GM12878 (cell line): ENCODE results near the gene TOX4. TPM values are rescaled to one million over a fixed set of nuclear protein-coding genes. Genes with fewer than 3 reads are reported as not detected.

Source experiments
- ATF7 ChIP-seq: fragments of 450-650 bp; IDR thresholded peaks from 2 replicates; pipeline ENCODE4 v1.6.1; 2016; ENCODE audit warnings: low read depth, mild to moderate bottlenecking
- HDAC2 ChIP-seq: fragments of 200-600 bp; sonication (generic); IDR thresholded peaks from 2 replicates; pipeline ENCODE4 v1.6.1; 2017
- HDAC6 ChIP-seq: fragments of 200-600 bp; sonication (generic); IDR thresholded peaks from one replicate; pipeline ENCODE4 v1.8.0; 2017; ENCODE audit warnings: antibody characterized with exemption; ENCODE audit not compliant: unreplicated experiment
- HDGF ChIP-seq: fragments of 450-650 bp; IDR thresholded peaks from 2 replicates; pipeline ENCODE4 v1.6.1; 2016; ENCODE audit warnings: antibody characterized with exemption
- KAT2A ChIP-seq: conservative IDR thresholded peaks from 2 replicates; pipeline ENCODE4 v1.6.1; 2011; ENCODE audit warnings: low read depth, low read length; ENCODE audit not compliant: control insufficient read depth
- MEF2A ChIP-seq: IDR thresholded peaks from 2 replicates; pipeline ENCODE4 v1.6.1; 2011; ENCODE audit warnings: low read depth, mild to moderate bottlenecking, low read length, moderate library complexity; ENCODE audit not compliant: insufficient read depth
- NBN ChIP-seq: fragments of 450-650 bp; IDR thresholded peaks from 2 replicates; pipeline ENCODE4 v1.6.1; 2016
- NFIC ChIP-seq: IDR thresholded peaks from 2 replicates; pipeline ENCODE4 v1.6.1; 2012; ENCODE audit warnings: low read depth, mild to moderate bottlenecking, inconsistent platforms, low read length, moderate library complexity
- SPI1 ChIP-seq: IDR thresholded peaks from 2 replicates; pipeline ENCODE4 v1.6.1; 2011; ENCODE audit warnings: low read depth, mild to moderate bottlenecking, low read length, moderate library complexity, borderline replicate concordance; ENCODE audit not compliant: insufficient read depth
- SREBF2 ChIP-seq: IDR thresholded peaks from 2 replicates; pipeline ENCODE4 v1.6.1; 2012; ENCODE audit warnings: mild to moderate bottlenecking, low read length
- TCF12 ChIP-seq: IDR thresholded peaks from 2 replicates; pipeline ENCODE4 v1.6.1; 2011; ENCODE audit warnings: low read depth, mild to moderate bottlenecking, low read length
- ZBED1 ChIP-seq: IDR thresholded peaks from 2 replicates; pipeline ENCODE4 v1.6.1; 2016; ENCODE audit warnings: borderline replicate concordance
- ZNF207 ChIP-seq: fragments of 450-650 bp; IDR thresholded peaks from 2 replicates; pipeline ENCODE4 v1.6.1; 2014; ENCODE audit warnings: antibody characterized with exemption, mild to moderate bottlenecking, borderline replicate concordance
- ZSCAN29 ChIP-seq: fragments of 450-650 bp; IDR thresholded peaks from 2 replicates; pipeline ENCODE4 v1.6.1; 2017; ENCODE audit warnings: mild to moderate bottlenecking, moderate library complexity
- polyA plus RNA-seq, 11 experiments: library from polyadenylated mRNA; depleted of rRNA in 4 of 11; unstranded in 6 of 11; stranded (reverse) in 5 of 11; fragments of >200 nt; fragmentation: Nextera tagmentation in 4 of 11; fragmentation: Illumina TruSeq in 1 of 11; extraction: Ambion mirVana in 4 of 11; extraction: Trizol in 1 of 11; gene quantifications; 1 replicate in 1 of 11; 2 replicates in 10 of 11; pipeline versions ENCODE4 v1.2.1 to v1.2.3, GENCODE V29; 2011 to 2016; ENCODE audit warnings: inconsistent platforms in 2 of 11, missing spikeins in 2 of 11, low read depth in 1 of 11
- total RNA-seq, 4 experiments: library from RNA; depleted of rRNA in 3 of 4; stranded (reverse); fragments of >200 nt in 3 of 4; fragmentation: Illumina TruSeq in 1 of 4; extraction: Trizol in 1 of 4; gene quantifications; 2 replicates each; pipeline versions ENCODE4 v1.2.1 to v1.2.3, GENCODE V29; 2013 to 2021
- TF ChIP-seq, protein P1 (sequence below): fragments of 150-350 bp; IDR thresholded peaks from 2 replicates; pipeline ENCODE4 v1.6.1; 2016; ENCODE audit warnings: low read depth, low read length
- TF ChIP-seq, protein P2 (sequence below), 3 experiments: IDR thresholded peaks in 2 of 3; conservative IDR thresholded peaks in 1 of 3; 2 replicates each; pipeline ENCODE4 v1.5.1; 2011; ENCODE audit warnings: low read depth in 3 of 3, low read length in 3 of 3, mild to moderate bottlenecking in 3 of 3, control low read depth in 2 of 3, moderate library complexity in 2 of 3, inconsistent platforms in 1 of 3, mixed read lengths in 1 of 3; ENCODE audit not compliant: control insufficient read depth in 2 of 3, insufficient read depth in 1 of 3; ENCODE audit errors: extremely low read depth in 1 of 3
- TF ChIP-seq, protein P3 (sequence below): fragments of 450-650 bp; IDR thresholded peaks from 2 replicates; pipeline ENCODE4 v1.6.1; 2017; ENCODE audit warnings: antibody characterized with exemption, mild to moderate bottlenecking, moderate library complexity
- TF ChIP-seq, protein P4 (sequence below): fragments of 450-650 bp; IDR thresholded peaks from 2 replicates; pipeline ENCODE4 v1.6.1; 2017; ENCODE audit warnings: mild to moderate bottlenecking, low read depth, inconsistent platforms; ENCODE audit not compliant: poor library complexity, severe bottlenecking
- TF ChIP-seq, protein P5 (sequence below): IDR thresholded peaks from 2 replicates; pipeline ENCODE4 v1.6.1; 2012; ENCODE audit warnings: low read depth, low read length, improper control_type of control experiment

Gene TOX4
- total and polyA plus RNA-seq, 10 of the 15 experiments (the other 5 are each of a cell fraction or from before 2014, with no cell fraction given) = 18.4 to 113 (median 55.2) TPM

DNA sequence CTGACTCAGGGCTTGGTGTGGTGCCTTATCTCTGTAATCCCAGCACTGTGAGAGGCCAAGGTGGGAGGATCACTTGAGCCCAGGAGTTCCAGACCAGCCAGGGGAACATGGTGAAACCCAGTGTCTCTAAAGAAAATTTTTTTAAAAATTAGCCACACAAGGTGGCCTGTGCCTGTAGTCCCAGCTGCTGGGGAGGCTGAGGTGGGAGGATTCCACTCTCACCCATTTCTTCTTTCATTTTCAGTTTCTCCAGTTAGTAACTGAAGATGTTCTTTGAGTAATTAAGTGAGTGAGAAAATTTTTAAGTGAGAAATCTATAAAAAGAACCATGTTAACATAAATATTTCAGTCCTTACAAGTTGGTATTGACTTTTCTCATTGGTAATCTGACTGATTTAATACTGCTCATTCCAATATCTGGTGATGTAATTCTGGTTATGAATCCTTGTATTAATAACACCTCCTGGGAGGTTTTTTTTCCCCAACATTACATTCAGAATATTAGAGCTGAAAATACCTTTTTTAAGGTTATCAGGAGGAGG, 28.1 kb downstream of the TOX4 start (continued):
- TF ChIP-seq, protein P1, sequence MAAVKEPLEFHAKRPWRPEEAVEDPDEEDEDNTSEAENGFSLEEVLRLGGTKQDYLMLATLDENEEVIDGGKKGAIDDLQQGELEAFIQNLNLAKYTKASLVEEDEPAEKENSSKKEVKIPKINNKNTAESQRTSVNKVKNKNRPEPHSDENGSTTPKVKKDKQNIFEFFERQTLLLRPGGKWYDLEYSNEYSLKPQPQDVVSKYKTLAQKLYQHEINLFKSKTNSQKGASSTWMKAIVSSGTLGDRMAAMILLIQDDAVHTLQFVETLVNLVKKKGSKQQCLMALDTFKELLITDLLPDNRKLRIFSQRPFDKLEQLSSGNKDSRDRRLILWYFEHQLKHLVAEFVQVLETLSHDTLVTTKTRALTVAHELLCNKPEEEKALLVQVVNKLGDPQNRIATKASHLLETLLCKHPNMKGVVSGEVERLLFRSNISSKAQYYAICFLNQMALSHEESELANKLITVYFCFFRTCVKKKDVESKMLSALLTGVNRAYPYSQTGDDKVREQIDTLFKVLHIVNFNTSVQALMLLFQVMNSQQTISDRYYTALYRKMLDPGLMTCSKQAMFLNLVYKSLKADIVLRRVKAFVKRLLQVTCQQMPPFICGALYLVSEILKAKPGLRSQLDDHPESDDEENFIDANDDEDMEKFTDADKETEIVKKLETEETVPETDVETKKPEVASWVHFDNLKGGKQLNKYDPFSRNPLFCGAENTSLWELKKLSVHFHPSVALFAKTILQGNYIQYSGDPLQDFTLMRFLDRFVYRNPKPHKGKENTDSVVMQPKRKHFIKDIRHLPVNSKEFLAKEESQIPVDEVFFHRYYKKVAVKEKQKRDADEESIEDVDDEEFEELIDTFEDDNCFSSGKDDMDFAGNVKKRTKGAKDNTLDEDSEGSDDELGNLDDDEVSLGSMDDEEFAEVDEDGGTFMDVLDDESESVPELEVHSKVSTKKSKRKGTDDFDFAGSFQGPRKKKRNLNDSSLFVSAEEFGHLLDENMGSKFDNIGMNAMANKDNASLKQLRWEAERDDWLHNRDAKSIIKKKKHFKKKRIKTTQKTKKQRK = no peak
- TF ChIP-seq ATF7 = peak; percentile 69
- TF ChIP-seq ZNF207 = no peak
- TF ChIP-seq NBN = no peak
- TF ChIP-seq, protein P2, sequence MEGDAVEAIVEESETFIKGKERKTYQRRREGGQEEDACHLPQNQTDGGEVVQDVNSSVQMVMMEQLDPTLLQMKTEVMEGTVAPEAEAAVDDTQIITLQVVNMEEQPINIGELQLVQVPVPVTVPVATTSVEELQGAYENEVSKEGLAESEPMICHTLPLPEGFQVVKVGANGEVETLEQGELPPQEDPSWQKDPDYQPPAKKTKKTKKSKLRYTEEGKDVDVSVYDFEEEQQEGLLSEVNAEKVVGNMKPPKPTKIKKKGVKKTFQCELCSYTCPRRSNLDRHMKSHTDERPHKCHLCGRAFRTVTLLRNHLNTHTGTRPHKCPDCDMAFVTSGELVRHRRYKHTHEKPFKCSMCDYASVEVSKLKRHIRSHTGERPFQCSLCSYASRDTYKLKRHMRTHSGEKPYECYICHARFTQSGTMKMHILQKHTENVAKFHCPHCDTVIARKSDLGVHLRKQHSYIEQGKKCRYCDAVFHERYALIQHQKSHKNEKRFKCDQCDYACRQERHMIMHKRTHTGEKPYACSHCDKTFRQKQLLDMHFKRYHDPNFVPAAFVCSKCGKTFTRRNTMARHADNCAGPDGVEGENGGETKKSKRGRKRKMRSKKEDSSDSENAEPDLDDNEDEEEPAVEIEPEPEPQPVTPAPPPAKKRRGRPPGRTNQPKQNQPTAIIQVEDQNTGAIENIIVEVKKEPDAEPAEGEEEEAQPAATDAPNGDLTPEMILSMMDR (IDR thresholded peaks at IDR 0.05 in 2 of 3, conservative IDR thresholded peaks at IDR 0.05 in 1 of 3; ENCODE audit: control insufficient read depth in 2 of 3, extremely low read depth in 1 of 3, insufficient read depth in 1 of 3, low read depth in 3 of 3, low read length in 3 of 3) = no peak
- no peak for TF ChIP-seq NFIC
- TF ChIP-seq, protein P3, sequence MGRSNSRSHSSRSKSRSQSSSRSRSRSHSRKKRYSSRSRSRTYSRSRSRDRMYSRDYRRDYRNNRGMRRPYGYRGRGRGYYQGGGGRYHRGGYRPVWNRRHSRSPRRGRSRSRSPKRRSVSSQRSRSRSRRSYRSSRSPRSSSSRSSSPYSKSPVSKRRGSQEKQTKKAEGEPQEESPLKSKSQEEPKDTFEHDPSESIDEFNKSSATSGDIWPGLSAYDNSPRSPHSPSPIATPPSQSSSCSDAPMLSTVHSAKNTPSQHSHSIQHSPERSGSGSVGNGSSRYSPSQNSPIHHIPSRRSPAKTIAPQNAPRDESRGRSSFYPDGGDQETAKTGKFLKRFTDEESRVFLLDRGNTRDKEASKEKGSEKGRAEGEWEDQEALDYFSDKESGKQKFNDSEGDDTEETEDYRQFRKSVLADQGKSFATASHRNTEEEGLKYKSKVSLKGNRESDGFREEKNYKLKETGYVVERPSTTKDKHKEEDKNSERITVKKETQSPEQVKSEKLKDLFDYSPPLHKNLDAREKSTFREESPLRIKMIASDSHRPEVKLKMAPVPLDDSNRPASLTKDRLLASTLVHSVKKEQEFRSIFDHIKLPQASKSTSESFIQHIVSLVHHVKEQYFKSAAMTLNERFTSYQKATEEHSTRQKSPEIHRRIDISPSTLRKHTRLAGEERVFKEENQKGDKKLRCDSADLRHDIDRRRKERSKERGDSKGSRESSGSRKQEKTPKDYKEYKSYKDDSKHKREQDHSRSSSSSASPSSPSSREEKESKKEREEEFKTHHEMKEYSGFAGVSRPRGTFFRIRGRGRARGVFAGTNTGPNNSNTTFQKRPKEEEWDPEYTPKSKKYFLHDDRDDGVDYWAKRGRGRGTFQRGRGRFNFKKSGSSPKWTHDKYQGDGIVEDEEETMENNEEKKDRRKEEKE = no peak
- TF ChIP-seq MEF2A = no peak
- no peak for TF ChIP-seq KAT2A
- TF ChIP-seq TCF12 = 0 out of 2 replicates have a peak, but pooled peaks have one; percentile 47
- no peak for TF ChIP-seq SREBF2
- no peak for TF ChIP-seq ZBED1
- no peak for TF ChIP-seq SPI1
- TF ChIP-seq, protein P4, sequence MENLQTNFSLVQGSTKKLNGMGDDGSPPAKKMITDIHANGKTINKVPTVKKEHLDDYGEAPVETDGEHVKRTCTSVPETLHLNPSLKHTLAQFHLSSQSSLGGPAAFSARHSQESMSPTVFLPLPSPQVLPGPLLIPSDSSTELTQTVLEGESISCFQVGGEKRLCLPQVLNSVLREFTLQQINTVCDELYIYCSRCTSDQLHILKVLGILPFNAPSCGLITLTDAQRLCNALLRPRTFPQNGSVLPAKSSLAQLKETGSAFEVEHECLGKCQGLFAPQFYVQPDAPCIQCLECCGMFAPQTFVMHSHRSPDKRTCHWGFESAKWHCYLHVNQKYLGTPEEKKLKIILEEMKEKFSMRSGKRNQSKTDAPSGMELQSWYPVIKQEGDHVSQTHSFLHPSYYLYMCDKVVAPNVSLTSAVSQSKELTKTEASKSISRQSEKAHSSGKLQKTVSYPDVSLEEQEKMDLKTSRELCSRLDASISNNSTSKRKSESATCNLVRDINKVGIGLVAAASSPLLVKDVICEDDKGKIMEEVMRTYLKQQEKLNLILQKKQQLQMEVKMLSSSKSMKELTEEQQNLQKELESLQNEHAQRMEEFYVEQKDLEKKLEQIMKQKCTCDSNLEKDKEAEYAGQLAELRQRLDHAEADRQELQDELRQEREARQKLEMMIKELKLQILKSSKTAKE = peak; percentile 33
- TF ChIP-seq ZSCAN29 = no peak
- TF ChIP-seq HDAC2 = no peak
- TF ChIP-seq, protein P5, sequence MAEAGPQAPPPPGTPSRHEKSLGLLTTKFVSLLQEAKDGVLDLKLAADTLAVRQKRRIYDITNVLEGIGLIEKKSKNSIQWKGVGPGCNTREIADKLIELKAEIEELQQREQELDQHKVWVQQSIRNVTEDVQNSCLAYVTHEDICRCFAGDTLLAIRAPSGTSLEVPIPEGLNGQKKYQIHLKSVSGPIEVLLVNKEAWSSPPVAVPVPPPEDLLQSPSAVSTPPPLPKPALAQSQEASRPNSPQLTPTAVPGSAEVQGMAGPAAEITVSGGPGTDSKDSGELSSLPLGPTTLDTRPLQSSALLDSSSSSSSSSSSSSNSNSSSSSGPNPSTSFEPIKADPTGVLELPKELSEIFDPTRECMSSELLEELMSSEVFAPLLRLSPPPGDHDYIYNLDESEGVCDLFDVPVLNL = no peak
- no peak for TF ChIP-seq HDAC6
- TF ChIP-seq HDGF = no peak
